Neural cell (in vitro differentiated cells): ENCODE results near the gene HS1BP3. TPM values are rescaled to one million over a fixed set of nuclear protein-coding genes. Genes with fewer than 3 reads are reported as not detected.

Experiments
- H2AFZ ChIP-seq: fragments of 200-600, 300-800 bp; sonication (generic), shearing (Covaris generic); 2 replicates; pipeline ENCODE4 v1.6.0; 2014; ENCODE audit warnings: low read depth, mild to moderate bottlenecking, antibody characterized with exemption, low read length, moderate library complexity
- H3F3A ChIP-seq: fragments of 200-600 bp; shearing (Covaris generic); 2 replicates; pipeline ENCODE4 v1.6.1; 2016; ENCODE audit warnings: mild to moderate bottlenecking, moderate library complexity, mixed read lengths, antibody characterized with exemption, low read length; ENCODE audit not compliant: insufficient read depth, poor library complexity, severe bottlenecking
- H3K27ac ChIP-seq: fragments of 200-600, 300-800 bp; sonication (generic), shearing (Covaris generic); 2 replicates; pipeline ENCODE4 v1.5.1; 2014; ENCODE audit warnings: mild to moderate bottlenecking, low read length, moderate library complexity
- H3K27me3 ChIP-seq: fragments of 300-800, 200-600 bp; sonication (generic), shearing (Covaris generic); 2 replicates; pipeline ENCODE4 v1.6.0; 2014; ENCODE audit warnings: mild to moderate bottlenecking, low read depth, low read length, moderate library complexity; ENCODE audit not compliant: insufficient read depth
- H3K36me3 ChIP-seq: fragments of 300-800, 200-600 bp; sonication (generic), shearing (Covaris generic); 2 replicates; pipeline ENCODE4 v1.5.1; 2014; ENCODE audit warnings: mild to moderate bottlenecking, antibody characterized with exemption, low read length, moderate library complexity; ENCODE audit not compliant: insufficient read depth
- H3K4me2 ChIP-seq: fragments of 300-800, 200-600 bp; sonication (generic), shearing (Covaris generic); 2 replicates; pipeline ENCODE4 v1.6.0; 2014; ENCODE audit warnings: mild to moderate bottlenecking, low read length
- H3K4me3 ChIP-seq: fragments of 300-800, 200-600 bp; sonication (generic), shearing (Covaris generic); 2 replicates; pipeline ENCODE4 v1.5.1; 2014; ENCODE audit warnings: mild to moderate bottlenecking, low read length, moderate library complexity
- H3K79me2 ChIP-seq: fragments of 200-600 bp; shearing (Covaris generic); replicated peaks from 2 replicates; pipeline ENCODE4 v1.6.0; 2014; ENCODE audit warnings: mild to moderate bottlenecking, low read length, moderate library complexity; ENCODE audit not compliant: insufficient read depth
- H3K9ac ChIP-seq: fragments of 300-800, 200-600 bp; sonication (generic), shearing (Covaris generic); 2 replicates; pipeline ENCODE4 v1.6.1; 2016; ENCODE audit warnings: mild to moderate bottlenecking, low read length, mixed read lengths
- H3K9me2 ChIP-seq: fragments of 200-600 bp; shearing (Covaris generic); 2 replicates; pipeline ENCODE4 v1.6.1; 2016; ENCODE audit warnings: mild to moderate bottlenecking, low read length, mixed read lengths; ENCODE audit not compliant: insufficient read depth
- H3K9me3 ChIP-seq: fragments of 200-600, 300-800 bp; sonication (generic), shearing (Covaris generic); 2 replicates; pipeline ENCODE4 v1.6.1; 2016; ENCODE audit warnings: mild to moderate bottlenecking, mixed run types, low read length, moderate library complexity, mixed read lengths
- H4K20me1 ChIP-seq: fragments of 200-600 bp; shearing (Covaris generic); 2 replicates; pipeline ENCODE4 v1.6.1; 2016; ENCODE audit warnings: mild to moderate bottlenecking, mixed run types; ENCODE audit not compliant: insufficient read depth
- EP300 ChIP-seq: fragments of 450-650 bp; conservative IDR thresholded peaks from 2 replicates; pipeline ENCODE4 v1.6.1; 2014; ENCODE audit warnings: antibody characterized with exemption, mild to moderate bottlenecking, moderate library complexity; ENCODE audit not compliant: poor library complexity, severe bottlenecking
- EZH2 ChIP-seq: fragments of 200-600, 300-800 bp; shearing (Covaris generic), sonication (generic); IDR thresholded peaks from 2 replicates; pipeline ENCODE4 v1.6.1; 2014; ENCODE audit warnings: antibody characterized with exemption, low read length, borderline replicate concordance, mild to moderate bottlenecking; ENCODE audit not compliant: insufficient read depth, poor library complexity, severe bottlenecking
- MXI1 ChIP-seq: fragments of 450-650 bp; conservative IDR thresholded peaks from 2 replicates; pipeline ENCODE4 v1.6.1; 2014; ENCODE audit warnings: antibody characterized with exemption, mild to moderate bottlenecking; ENCODE audit not compliant: poor library complexity, severe bottlenecking
- POLR2AphosphoS5 ChIP-seq: IDR thresholded peaks from 2 replicates; pipeline ENCODE4 v1.6.1; 2012
- RAD21 ChIP-seq: fragments of 450-650 bp; conservative IDR thresholded peaks from 2 replicates; pipeline ENCODE4 v1.6.1; 2014; ENCODE audit warnings: antibody characterized with exemption, mild to moderate bottlenecking, moderate library complexity
- SMC3 ChIP-seq: fragments of 450-650 bp; conservative IDR thresholded peaks from 2 replicates; pipeline ENCODE4 v1.6.1; 2014; ENCODE audit warnings: antibody characterized with exemption, mild to moderate bottlenecking, moderate library complexity; ENCODE audit not compliant: poor library complexity
- TAF1 ChIP-seq: IDR thresholded peaks from 2 replicates; pipeline ENCODE4 v1.6.1; 2012; ENCODE audit warnings: low read depth
- polyA plus RNA-seq: library from polyadenylated mRNA; depleted of rRNA; stranded (reverse); fragments of >200 nt; gene quantifications from 2 replicates; pipeline ENCODE4 v1.2.3, GENCODE V29; 2014
- TF ChIP-seq, protein P1 (sequence below): IDR thresholded peaks from 2 replicates; pipeline ENCODE4 v1.6.1; 2012; ENCODE audit warnings: borderline replicate concordance
- TF ChIP-seq, protein P2 (sequence below): fragments of 450-650 bp; IDR thresholded peaks from 2 replicates; pipeline ENCODE4 v1.5.1; 2014; ENCODE audit warnings: antibody characterized with exemption, mild to moderate bottlenecking, moderate library complexity; ENCODE audit not compliant: poor library complexity, severe bottlenecking

Gene HS1BP3
- polyA plus RNA-seq, 1 donor from 2014 or later, result 8.9 TPM

DNA sequence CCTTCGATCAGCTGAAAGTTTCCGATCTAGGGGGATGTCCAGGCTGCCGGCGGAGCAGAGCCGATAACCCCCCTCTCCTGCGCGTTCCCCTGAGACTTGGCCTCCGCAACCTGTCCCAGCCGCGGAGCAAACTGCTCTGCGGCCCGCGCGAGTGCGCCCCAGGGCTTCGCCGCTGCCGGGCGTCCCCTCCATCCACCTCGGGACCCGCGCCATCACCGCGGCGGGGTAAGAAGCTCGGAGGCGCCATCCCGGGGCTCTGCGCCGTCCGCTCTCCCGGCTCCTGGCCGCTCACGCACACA, 15.1 kb upstream of the HS1BP3 start:
- Histone ChIP-seq H3K4me2 (no peak overlapping the region), H3K79me2 (no peaks in the 10 kb centered on the region), H3K9me2 (no peaks in the 10 kb centered on the region), H3K4me3 (peak overlapping the region; percentile 67), H3K9me3 (no peaks in the 10 kb centered on the region), H3K9ac (no peak overlapping the region), H3K36me3 (no peaks in the 10 kb centered on the region), H2AFZ (no peak overlapping the region), H4K20me1 (no peaks in the 10 kb centered on the region), H3K27me3 (peaks cover 91% of the 10 kb centered on the region), H3K27ac (no peak overlapping the region), H3F3A (no peaks in the 10 kb centered on the region)
- TF ChIP-seq, protein P1, sequence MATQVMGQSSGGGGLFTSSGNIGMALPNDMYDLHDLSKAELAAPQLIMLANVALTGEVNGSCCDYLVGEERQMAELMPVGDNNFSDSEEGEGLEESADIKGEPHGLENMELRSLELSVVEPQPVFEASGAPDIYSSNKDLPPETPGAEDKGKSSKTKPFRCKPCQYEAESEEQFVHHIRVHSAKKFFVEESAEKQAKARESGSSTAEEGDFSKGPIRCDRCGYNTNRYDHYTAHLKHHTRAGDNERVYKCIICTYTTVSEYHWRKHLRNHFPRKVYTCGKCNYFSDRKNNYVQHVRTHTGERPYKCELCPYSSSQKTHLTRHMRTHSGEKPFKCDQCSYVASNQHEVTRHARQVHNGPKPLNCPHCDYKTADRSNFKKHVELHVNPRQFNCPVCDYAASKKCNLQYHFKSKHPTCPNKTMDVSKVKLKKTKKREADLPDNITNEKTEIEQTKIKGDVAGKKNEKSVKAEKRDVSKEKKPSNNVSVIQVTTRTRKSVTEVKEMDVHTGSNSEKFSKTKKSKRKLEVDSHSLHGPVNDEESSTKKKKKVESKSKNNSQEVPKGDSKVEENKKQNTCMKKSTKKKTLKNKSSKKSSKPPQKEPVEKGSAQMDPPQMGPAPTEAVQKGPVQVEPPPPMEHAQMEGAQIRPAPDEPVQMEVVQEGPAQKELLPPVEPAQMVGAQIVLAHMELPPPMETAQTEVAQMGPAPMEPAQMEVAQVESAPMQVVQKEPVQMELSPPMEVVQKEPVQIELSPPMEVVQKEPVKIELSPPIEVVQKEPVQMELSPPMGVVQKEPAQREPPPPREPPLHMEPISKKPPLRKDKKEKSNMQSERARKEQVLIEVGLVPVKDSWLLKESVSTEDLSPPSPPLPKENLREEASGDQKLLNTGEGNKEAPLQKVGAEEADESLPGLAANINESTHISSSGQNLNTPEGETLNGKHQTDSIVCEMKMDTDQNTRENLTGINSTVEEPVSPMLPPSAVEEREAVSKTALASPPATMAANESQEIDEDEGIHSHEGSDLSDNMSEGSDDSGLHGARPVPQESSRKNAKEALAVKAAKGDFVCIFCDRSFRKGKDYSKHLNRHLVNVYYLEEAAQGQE, result no peak
- TF ChIP-seq EZH2, result no peak
- no peak for TF ChIP-seq EP300
- TF ChIP-seq POLR2AphosphoS5, result no peak
- TF ChIP-seq RAD21, result no peak
- TF ChIP-seq TAF1, result no peak
- TF ChIP-seq MXI1, result no peak
- TF ChIP-seq, protein P2, sequence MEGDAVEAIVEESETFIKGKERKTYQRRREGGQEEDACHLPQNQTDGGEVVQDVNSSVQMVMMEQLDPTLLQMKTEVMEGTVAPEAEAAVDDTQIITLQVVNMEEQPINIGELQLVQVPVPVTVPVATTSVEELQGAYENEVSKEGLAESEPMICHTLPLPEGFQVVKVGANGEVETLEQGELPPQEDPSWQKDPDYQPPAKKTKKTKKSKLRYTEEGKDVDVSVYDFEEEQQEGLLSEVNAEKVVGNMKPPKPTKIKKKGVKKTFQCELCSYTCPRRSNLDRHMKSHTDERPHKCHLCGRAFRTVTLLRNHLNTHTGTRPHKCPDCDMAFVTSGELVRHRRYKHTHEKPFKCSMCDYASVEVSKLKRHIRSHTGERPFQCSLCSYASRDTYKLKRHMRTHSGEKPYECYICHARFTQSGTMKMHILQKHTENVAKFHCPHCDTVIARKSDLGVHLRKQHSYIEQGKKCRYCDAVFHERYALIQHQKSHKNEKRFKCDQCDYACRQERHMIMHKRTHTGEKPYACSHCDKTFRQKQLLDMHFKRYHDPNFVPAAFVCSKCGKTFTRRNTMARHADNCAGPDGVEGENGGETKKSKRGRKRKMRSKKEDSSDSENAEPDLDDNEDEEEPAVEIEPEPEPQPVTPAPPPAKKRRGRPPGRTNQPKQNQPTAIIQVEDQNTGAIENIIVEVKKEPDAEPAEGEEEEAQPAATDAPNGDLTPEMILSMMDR, result no peak
- no peak for TF ChIP-seq SMC3

DNA sequence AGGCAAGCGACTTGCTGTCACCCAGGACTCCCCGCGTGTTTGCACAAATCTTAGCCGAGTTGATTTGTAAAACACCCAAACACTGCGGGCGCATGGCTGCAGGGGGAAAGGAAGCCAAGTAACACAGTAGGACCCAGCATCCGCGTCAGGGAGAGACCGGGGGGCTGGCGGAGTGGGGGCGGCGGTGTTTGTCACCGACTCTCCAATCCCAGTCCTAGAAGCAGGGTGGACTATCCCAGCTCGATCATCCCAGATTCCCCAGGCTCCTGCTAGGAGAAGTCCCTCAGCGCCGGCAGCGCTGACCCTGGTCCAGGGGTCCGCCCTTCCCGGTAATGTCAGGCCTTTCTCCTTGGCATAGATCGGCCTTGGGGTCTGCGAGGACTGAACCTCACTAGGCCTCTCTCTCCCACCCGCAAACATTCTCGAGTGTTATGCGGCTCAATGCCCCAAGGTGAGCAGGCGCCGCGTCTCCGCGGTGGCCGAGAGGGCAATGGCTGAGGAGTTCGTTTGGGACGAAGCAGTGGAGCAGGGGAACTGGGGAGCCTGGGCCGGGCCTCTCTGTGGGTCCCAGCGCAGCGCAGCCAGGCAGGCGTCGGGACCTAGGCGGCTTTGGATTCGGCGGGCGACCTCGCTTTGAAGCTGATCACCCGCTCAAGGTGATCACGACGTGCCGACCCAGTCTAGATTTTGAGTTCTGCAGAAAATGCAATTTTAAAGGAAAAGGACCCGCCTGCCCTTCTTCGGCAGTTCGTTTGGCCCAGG, 14.5 kb upstream of the HS1BP3 start:
- Histone ChIP-seq H4K20me1 (no peaks in the 10 kb centered on the region), H3K27ac (no peak overlapping the region), H3K9me3 (no peaks in the 10 kb centered on the region), H3K79me2 (no peaks in the 10 kb centered on the region), H3K4me3 (peak overlapping the region; percentile 67), H3K9me2 (no peaks in the 10 kb centered on the region), H3K4me2 (no peak overlapping the region), H2AFZ (no peak overlapping the region), H3K27me3 (peaks cover 90% of the 10 kb centered on the region), H3F3A (no peaks in the 10 kb centered on the region), H3K36me3 (no peaks in the 10 kb centered on the region), H3K9ac (no peak overlapping the region)
- TF ChIP-seq TAF1, result no peak
- TF ChIP-seq, protein P1, result no peak
